Peyer's patch (tissue), 4 donors: ENCODE measurements around the gene SMAP2.
"Not testable (repeated sequence)": the region's sequence is repeated elsewhere in the genome, so short reads cannot be mapped to it uniquely, and the experiment has no call there.

Experiments used
- POLR2A ChIP-seq, 2 donors: fragments of 450-650 bp; IDR thresholded peaks; one replicate each; pipeline ENCODE4 v1.5.1; 2017; ENCODE audit warnings: antibody characterized with exemption in 2 of 2, mild to moderate bottlenecking in 2 of 2, moderate library complexity in 2 of 2
- TF ChIP-seq, protein P1 (sequence below), 6 experiments: fragments of 450-650 bp in 4 of 6; fragments of 200-600 bp in 2 of 6; sonication (generic) in 1 of 6; IDR thresholded peaks; one replicate each; pipeline ENCODE4 v1.5.1; 2017 to 2019; ENCODE audit warnings: antibody characterized with exemption in 6 of 6, mild to moderate bottlenecking in 3 of 6, moderate library complexity in 1 of 6

DNA sequence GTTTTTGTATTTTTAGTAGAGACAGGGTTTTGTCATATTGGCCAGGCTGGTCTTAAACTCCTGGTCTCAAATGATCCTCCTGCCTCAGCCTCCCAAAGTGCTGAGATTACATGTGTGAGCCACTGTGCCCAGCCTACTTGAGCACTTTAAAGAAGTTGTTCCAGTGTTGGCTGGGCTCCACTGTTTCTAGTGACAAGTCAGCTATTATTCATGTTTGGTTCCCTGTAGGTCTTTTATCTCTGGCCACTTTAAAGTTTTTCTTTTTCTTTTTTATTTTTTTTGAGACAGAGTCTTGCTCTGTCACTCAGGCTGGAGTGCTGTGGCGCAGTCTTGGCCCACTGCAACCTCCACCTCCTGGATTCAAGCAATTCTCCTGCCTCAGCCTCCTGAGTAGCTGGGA, 42.1 kb upstream of the SMAP2 start:
- not testable (repeated sequence) for TF ChIP-seq POLR2A (IDR thresholded peaks at IDR 0.05)
- TF ChIP-seq, protein P1, sequence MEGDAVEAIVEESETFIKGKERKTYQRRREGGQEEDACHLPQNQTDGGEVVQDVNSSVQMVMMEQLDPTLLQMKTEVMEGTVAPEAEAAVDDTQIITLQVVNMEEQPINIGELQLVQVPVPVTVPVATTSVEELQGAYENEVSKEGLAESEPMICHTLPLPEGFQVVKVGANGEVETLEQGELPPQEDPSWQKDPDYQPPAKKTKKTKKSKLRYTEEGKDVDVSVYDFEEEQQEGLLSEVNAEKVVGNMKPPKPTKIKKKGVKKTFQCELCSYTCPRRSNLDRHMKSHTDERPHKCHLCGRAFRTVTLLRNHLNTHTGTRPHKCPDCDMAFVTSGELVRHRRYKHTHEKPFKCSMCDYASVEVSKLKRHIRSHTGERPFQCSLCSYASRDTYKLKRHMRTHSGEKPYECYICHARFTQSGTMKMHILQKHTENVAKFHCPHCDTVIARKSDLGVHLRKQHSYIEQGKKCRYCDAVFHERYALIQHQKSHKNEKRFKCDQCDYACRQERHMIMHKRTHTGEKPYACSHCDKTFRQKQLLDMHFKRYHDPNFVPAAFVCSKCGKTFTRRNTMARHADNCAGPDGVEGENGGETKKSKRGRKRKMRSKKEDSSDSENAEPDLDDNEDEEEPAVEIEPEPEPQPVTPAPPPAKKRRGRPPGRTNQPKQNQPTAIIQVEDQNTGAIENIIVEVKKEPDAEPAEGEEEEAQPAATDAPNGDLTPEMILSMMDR (IDR thresholded peaks at IDR 0.05), result not testable (repeated sequence)
